NCI-H2171 treated with DMSO at 0.1 percent for 48 hours (cell line): Measurements from ENCODE around the gene VPS35.
A peak's percentile ranks its signal among the peaks of the same experiment; 100 is the strongest.

Experiments used
- DNase-seq: peaks from one replicate; lab custom pipeline; 2025; lab: John Stamatoyannopoulos, UW

The VPS35 gene

DNA sequence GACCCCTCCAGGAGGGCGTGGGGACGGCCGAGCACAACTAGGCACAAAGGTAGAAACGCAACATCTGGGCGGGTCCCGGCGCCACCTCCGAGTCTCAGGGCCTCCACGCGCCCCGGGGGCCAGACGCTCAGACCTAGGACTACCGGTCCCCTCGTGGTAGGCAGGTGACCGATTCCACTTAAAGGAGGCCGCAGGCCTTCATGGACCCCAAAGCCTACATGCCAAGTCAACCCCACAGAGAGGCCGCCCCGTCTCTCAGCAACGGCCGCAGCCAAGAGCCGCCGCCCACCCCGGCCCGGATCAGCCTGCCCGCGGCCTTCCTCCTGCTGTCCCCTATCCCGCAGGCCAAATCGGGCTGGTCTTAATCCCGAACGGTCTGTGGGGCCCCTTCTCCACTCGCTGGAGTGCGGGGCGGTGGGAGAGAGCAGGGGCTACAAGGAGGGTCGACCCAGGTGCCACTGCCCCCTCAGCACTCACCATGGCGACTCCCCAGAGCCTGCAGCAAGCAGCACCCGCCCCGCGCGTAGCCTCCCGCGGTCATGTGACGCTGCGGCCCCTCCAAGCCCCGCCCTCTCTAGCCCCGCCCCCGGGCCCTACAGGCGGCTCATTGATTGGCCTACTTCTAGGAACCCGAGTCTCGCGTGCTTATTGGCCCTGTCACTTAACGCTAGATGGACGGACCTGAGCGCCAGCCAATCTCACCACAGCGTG lies at the start of gene VPS35:
Gene VPS35, minus strand, starts transcription at position 525 of the 711 bp plus-strand sequence. Its CDS starts 45 bp downstream, at position 480.
- DNase-seq: peak; percentile 99

DNA sequence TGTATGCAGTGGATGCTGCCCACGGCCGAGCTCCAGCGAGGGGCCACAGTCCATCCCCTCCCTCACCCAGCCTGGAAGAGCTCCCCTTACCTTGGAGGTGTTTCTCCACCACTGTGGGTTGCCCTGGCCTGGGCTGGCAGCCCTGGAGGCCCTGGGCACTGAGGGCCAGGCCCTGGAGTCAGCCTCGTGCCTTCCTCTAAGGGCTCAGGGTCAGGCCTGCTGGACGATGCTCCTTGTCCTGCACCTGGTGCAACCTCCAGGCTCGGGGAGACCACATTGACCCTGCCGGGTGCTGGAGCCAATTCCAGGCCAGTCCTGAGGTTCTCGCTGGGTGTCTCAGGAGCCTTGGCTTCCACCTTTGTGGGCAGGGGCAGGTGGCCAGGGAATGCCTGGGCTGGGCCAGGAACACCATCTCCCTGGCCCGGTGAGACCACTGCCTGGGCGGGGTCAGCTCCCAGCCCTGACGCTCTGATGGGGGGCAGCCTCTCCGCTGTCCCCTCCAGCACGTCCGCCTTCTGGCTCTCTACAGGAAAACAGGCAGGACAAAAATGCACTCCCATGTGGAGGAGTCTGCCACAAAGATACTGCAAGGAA lies 48.7 kb upstream of the VPS35 start:
- DNase-seq: no peak

DNA sequence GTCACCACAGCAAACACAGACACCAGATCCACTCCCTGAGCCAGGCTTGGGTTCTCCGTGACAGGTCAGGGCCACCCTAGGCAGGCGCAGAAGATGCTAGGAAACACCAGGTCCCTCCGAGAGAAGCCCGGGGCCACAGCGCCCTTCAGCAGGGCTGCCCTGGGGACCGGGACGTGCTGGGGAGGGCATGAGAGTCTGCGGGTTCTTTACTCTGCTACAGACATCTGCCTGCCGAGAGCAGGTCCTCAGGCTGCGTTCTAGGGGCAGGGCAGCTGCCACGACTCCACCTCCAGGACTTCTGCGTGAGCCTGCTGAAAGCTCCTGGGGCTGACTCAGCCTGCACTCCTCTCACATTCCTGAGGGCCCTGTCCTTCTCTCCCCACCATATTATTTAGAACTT lies 47.7 kb upstream of the VPS35 start:
- no peak for DNase-seq

DNA sequence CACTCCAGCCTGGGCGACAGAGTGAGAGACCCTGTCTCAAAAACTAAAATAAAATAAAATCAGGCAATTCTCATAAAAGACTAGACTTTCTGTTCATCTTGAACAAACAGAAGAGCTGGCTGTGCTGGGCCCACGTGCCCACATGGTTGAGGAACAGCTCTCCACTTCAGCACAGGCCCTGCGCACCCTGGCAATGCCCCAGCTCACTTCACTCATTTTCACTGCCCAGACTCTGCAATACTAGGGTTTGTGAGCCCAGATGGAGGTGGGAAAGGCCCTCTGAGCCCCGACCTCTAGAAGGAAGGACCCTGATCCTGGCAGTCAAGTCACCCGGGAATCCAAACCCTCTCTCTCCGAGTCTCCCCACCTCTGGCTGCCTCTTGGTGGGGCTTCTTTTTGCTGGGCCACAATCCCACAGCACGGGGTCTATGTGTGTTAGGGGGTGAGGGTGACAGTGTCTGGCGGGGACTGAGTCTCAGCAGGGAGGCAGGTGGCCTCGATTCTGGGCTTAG lies 44.4 kb upstream of the VPS35 start:
- DNase-seq: no peak

DNA sequence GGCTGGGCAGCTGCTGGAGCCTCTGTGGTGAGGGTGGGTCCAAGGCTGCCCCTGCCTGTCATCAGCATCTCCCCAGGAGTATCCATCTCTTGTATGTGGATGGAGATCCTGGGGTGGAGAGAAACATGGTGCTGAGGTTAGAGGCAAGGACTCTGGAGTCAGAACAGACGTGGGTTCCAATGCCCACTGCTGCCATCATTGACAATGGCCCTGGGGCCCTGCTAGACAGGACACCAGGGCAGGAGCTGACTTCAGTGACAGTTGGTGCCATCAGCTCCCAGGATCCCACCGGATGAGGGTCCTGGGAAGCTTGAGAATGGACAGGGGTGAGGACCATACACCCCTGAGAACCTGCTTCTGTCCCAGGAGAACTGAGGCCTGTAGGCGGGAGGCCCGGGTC lies 43.6 kb upstream of the VPS35 start:
- no peak for DNase-seq

DNA sequence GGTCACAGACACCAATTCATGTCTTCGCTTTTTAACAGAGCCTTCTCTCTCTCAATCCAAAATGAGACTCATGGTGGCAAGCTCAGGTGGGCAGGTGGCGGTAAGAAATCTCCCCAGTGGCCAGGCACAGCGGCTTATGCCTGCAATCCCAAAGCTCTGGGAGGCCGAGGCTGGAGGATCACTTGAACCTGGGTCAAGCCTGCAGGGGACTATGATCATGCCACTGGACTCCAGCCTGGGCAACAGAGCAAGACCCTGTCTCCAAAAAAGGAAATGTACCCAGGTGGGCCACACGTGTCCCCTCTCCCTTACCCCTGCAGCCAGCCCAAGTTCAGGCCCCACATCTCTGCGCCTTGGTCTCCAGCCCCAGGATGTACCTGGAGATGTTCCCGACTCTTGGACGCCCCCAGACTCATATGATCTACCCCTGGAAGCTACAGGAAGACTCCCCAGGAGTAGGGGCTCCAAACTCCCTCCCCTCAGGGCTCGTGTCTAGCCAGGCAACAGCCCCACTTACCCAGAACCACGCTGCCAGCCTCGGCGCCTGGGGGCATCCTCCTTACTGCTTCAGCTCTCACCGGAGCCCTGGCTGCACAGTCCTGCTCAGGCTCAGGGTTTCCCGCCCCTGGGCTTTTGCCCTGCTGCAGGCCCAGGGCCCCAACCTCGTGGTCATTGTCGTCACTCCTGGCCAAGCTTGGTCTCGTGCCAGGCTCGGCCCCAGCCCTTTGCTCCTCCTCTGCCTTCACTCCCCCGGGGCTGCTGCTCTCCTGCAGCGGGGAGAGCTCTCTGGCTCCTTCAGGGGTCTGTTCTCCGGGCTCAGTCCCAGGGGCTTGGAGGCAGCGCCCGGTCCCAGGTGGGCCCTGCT lies 42.9 kb upstream of the VPS35 start:
- no peak for DNase-seq

DNA sequence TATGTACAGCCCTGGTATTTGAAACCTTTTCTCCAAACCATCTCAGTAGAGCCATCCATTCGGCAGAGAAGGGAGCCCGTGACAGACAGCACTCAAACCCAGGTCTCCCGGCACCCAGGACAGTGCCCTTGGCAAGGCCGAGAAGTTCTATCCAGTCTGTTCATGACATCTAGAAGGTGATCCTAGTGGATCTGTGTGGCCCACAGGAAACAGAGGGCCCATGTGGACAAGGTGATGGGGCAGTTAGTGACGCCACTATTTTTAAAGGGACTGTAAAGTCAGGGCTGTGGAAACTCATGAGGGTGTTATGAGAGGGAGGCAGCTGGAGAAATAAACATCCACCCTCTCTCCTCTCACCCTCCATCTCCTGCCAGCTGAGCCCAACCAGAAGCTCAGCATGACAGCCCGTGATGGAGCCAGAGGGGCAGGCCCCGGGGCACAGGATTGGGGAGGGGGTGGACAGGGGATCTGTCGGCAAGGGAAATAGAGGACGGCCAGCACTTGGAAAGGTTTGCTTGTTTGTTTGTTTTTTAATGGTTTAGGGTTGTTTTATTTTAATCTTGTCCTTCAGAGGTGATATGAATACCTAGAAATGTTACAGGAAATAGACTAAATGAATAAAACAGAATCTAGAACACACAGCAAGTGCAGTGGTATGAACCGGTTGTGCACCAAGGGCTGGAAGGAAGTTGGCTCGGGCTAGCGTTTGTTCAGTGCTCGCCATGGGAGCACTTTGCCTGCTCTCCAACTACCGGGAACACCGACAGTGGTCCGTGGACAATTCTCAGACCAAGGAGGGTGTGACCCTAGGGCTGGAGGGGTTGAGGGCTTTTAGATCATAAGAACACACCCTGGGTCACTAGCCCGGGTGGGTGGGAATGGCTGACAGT lies 42.1 kb upstream of the VPS35 start:
- no peak for DNase-seq

DNA sequence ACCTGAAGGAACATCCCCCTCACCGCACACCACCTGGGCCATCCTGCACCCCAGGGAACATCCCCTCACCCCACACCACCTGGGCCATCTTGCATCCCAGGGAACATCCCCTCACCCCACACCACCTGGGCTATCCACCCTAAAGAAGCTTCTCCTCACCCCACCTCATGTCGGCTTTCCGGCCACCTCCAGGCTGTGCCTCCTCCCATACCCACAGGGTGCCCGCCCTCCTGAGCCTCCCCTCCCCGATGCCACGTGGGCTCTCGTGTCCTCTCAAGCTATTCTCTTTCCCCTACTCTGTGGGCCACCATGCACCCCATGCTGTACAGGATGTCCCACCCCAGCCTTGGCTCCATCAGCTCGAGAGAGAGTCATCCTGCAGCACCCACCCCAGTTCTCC lies 41.1 kb upstream of the VPS35 start:
- no peak for DNase-seq

DNA sequence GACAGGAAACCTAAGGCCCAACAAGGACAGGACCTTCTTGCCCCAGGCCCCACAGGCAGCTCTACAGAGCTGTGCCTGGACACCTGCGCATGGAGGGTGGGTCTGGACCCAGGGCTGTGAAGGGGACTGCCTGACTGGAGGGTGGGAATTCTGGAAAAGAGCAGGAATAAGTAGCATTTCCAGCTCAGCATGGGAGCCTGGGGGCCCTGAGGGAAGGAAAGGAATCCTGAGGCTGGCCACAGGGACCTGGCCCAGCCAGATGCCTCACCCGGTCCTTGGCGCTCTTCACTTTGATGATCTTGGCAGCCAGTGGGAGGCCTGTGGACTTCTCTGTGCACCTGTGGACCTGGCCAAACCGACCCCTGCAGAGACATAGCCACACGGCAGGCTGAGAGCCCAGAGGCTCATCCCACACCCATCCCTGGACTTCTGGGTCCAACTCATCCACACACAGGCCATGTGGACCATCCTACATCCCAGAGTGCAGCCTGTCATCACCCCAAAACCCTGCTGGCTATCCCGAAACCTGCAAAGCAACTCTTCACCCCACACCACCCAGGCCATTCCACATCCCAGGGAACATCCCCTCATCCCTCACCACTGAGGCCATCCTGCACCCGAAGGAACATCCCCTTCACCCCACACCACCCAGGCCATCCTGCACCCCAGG lies 40.5 kb upstream of the VPS35 start:
- no peak for DNase-seq

DNA sequence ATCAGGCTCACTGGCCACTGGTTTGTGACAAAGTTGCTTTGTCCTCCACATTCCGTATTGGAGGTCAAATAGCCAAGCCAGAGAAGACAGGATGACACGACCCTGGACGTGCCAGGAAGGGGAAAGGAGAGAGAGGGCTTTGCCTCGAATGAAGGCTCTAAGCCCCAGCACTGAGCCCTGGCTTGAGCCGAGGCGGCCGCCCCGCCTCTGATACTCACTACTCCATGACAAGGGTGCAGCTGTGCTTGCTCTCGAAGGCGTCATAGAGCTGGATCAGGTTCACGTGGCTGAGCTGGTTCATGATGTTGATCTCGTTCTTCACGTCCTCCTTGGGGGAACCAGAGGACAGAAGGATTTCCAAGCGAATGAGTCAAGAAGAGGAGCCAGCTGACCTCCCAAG lies 39.8 kb upstream of the VPS35 start:
- DNase-seq: no peak

DNA sequence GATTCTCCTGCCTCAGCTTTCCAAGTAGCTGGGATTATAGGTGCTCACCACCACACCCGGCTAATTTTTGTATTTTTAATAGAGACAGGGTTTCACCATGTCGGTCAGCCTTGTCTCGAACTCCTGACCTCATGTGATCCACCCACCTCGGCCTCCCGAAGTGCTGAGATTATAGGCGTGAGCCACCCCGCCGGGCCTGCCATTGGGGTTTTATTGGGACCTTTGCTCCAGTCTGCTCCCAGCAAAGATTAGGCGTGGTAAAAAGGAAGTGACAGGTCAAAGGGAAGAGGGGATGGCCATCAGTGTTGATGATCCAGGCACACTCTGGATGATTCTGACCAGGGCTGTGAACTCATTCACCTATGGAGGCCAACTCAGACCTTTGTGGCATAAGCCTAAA lies 38.7 kb upstream of the VPS35 start:
- DNase-seq: no peak

DNA sequence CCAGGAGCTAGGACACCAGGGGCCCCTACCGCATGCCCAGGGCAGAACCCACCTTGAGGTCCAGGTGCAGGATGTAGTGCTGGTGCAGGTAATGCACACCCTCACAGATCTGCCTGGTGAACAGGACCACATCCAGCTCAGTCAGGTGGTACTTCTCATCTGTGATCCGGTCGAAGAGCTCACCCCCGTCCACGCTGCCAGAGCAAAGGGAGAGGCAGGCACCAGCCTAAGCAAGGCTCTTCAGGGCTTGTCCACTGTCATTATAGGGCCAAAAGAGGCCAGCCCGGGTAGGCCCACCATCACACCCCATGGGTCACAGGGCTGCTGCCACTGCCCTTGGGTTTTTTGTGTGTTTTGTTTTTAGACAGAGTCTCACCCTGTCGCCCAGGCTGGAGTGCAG lies 38.2 kb upstream of the VPS35 start:
- no peak for DNase-seq

DNA sequence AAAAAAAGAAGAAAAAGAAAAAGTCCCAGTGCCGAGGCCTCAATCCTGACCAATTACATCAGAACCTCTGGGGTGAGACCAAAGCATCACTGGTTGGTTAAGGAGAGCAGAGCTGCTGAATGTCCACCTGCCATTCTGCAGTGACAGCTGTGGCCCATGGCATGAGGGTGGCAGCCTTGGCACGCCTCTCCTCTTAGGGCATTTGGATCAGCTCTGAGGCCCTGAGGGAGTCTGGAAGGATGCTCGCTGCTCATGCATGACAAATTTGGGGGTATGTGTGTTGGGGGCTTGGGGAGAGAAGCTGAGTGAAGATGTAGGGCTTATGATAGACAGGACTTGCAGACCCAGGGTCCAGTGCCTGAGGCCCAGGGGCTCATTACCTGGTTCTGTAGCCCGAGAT lies 32.9 kb upstream of the VPS35 start:
- DNase-seq: no peak

DNA sequence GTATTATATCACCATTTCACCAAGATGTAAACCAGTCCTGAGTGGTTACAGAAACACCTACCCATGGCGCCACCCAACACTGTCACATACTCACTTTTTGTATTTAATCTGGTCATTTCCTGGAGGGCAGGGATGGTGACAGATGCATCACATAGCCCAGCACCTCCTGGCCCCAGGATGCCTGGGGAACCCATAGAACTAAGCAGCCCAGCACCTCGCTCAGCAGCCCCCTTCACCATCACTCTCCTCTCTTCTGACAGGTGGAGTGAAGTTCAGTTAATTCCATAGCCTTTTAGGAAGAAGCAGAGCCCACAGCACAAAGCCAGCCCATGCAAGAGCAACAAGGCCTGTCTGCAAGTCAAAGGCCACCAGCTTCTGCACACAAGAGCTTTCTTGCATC lies 31.6 kb upstream of the VPS35 start:
- DNase-seq: no peak

DNA sequence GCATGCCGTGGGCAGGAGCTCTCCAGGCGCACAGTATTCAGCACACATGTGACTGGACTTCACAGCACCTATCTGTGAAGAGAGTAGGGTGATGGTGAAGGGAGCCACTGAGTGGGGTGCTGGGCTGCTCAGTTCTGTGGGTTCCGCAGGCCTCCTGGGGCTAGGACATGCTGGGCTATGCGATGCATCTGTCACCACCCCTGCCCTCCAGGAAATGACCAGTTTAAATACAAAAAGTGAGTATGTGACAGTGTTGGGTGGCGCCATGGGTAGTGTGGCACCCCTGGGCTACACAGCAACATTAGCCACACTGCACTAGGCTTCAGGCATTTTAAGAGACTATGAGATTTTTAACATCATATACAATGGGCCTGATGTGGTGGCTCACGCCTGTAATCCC lies 30.6 kb upstream of the VPS35 start:
- DNase-seq: no peak

DNA sequence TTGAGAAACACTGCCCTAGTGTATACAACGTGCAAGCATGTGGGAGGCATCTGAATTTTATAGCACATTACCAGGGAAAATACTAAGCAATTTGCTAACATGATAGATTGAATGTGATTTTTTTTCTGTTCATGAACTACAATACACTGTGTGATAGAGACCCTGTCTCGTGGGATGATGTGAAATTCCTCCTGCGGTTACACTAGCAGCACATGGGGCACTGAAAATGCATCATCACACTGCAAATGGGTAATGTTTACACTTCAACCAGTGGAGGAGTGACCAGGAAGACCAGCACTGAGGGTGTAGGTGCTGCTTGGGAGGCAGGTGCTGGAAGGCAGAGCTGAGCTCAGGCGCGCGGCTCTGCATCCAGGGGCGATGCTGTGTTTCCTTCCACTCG lies 29.2 kb upstream of the VPS35 start:
- DNase-seq: no peak

DNA sequence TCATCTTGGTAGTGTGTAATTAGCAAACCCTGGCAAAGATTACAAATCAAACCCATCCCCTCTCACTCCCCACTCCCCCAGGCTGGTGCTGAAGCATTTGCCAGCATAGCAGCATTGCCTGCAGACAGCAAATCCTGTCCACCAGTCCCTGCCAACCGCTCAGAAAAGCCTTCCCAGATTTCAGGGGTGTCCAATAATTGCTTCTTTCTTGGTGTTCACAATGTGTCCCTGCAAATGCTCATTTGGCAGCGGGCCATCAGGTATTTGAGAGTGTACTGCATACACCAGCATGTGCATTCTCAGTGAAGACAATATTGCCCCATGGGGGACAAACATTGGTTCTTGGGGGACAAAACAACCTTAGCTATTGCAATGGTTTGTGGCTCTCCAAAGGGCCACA lies 28.7 kb upstream of the VPS35 start:
- DNase-seq: peak; percentile 29

DNA sequence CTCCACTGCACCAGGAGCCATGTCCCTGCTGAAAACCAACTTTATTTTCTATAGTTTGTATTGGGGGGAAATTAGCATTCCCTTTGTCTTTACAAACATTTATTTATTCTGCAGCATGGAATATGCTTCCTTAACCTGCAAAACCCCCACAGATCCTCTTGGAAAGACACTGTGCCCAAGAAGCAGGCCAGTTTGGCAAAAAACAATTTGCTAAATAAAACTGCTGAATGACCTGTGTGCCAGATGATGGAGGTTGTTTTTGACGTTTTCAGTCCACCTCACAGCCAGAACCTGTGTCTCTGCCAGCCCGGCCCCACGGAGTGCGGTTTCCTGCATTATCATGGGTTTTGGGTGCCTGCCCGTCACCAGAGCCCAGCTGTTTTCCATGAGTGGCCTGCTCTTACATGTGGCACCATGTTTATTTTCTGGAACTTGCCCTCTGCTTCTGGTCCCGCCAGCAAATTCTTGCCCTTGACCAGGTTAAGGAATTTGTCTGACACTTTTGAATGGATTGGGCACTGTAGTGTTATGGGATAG lies 26.9 kb upstream of the VPS35 start:
- no peak for DNase-seq

DNA sequence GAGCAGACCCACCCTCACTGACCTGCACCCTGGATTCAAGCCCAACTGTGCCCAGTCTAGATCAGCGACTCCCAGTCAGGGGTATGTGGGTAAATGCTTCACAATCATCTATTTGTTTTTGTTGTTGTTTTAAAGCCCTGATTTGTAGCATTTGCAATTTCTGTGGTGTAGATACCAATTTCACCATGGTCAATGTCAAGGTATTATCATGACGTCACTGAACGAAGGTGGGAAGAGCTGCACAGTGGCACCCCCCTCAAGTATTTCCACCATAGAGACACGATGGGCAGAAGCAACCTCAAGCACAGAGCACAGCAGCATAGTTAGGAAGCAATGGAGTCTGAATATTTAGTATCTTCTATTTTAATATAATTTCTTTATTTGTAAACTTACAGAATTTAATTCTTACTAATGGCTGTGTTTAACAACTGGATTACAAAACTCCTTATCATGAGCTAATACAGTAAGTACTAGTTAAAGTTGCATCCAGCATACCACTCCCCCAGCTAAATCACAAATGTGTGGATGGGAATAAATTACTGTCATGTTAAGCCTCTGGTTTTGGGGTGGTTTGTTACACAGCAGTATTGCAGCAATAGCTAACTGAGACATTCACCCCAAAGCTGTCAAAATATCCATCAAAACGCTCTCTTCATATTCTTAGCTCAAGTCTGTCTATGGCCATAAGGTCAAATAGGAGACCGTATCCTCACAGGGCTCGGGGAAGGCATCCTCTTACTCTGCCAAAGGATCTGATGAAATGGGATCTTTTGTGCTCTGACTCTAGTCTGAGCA lies 26.0 kb upstream of the VPS35 start:
- DNase-seq: no peak

DNA sequence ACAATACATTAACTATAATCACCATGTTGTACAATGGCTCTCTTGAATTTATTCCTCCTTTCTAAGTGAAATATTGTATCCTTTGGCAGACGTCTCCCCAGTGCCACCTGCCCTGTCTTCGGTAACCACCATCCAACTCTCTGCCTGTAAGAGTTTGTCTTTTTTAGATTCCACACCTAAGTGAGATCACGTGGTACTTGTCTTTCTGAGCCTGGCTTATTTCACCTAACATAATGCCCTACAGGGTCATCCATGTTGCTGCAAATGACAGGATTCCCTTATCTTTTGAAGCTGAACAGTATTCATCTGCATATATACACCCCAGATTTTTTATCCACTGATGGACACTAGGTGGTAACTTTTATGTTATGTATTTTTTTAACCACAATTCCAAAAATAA lies 24.7 kb upstream of the VPS35 start:
- no peak for DNase-seq
